Measurements from ENCODE around the gene ERG. TPM values are rescaled to one million over a fixed set of nuclear protein-coding genes. Genes with fewer than 3 reads are reported as not detected.

The ERG gene
- total RNA-seq, 1 donor from 2014 or later: not detected

DNA sequence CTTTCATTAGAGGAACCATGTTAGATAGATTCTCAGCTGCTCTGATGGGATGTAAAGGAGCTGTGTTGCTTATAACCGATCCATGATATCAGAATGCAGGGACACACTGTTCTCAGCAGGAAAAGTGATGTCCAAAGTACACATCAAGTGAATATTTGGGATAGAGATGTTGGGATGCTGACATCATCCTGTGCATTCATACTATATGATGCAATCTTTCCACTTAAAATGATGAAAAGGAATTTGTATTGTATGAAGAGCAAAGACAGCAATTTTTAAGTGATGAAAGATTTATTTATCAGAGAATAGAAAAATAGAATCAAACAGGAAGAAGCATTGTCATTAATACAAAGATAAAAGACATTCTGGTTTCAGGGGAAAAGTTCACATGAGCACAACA, 110.1 kb downstream of the ERG start:
- Mint-ChIP-seq H3K4me3 (ENCODE audit: low read depth) (no peak overlapping the region), H3K36me3 (ENCODE audit: insufficient read depth) (no peaks in the 10 kb centered on the region), H3K9me3 (ENCODE audit: low read depth) (peaks cover 2% of the 10 kb centered on the region), H3K4me1 (ENCODE audit: low read depth) (no peaks in the 10 kb centered on the region), H3K27ac (no peak overlapping the region), H3K27me3 (peaks cover 3% of the 10 kb centered on the region)
- no peak for TF ChIP-seq CTCF (IDR thresholded peaks at IDR 0.05; ENCODE audit: unreplicated experiment)
- no peak for DNase-seq (ENCODE audit: low spot score, unreplicated experiment)

DNA sequence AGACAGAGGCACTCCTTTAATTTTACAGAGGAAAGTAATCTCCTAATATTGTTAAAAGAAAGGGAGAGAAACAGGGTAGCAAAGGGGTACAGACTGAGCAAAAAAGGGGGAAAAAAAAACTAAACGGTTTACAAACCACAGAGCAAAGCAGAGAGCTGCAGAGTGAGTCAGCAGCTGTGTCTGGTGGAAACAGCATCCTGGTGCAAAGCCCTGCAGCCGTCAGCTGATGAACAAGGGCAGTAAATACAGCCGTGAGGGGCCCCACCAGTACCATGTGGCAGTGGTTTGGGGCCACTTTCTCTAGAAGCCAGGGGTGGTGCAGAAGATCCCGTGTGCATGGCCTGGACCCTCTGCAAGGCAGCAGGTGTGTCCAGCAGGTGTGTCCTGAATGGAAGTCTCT, 111.3 kb downstream of the ERG start:
- H3K27ac Mint-ChIP-seq: no peak overlapping the region
- H3K4me1 Mint-ChIP-seq (ENCODE audit: low read depth): no peaks in the 10 kb centered on the region

DNA sequence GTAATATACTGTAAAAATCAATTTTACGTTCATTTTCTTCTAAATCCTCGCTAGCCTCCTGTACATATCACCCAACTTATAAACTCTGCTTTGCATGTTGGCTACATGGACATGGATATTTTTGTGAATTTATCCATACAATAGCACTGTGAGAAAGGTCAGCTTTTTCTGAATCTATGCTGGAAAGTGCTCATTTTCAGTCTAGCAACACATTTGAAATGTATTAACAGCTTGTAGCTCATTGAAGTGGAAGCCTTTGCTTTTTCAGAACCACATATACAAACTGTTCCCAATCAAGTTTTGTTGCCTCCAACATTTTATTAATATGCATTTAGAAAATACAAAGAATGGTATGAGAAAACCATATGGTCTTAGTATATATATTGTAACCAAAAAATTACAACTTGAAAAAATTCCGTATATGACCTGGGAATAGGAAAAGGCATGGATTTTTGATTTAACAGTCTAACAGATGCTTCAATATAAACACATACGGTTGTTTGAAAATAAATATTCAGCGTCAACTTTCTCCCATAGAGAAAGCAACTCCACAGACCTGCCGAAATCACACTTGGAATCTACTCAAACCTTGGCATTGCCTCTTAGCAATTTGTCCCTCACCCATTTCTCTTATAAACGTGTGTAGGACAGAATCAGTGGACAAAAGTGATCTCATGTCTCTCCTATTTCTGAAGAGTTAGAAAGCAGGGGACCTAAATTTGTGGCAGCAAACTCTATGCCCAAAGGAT, 112.7 kb downstream of the ERG start:
- Mint-ChIP-seq H3K4me3 (ENCODE audit: low read depth) (no peak overlapping the region), H3K9me3 (ENCODE audit: low read depth) (peaks cover 2% of the 10 kb centered on the region), H3K4me1 (ENCODE audit: low read depth) (no peaks in the 10 kb centered on the region), H3K27me3 (peaks cover 3% of the 10 kb centered on the region), H3K36me3 (ENCODE audit: insufficient read depth) (no peaks in the 10 kb centered on the region), H3K27ac (no peak overlapping the region)
- TF ChIP-seq CTCF (IDR thresholded peaks at IDR 0.05; ENCODE audit: unreplicated experiment): no peak
- DNase-seq (ENCODE audit: low spot score, unreplicated experiment): no peak

More for the DNA sequence above, 111.3 kb downstream of the ERG start:
- Mint-ChIP-seq H3K27me3 (peaks cover 3% of the 10 kb centered on the region), H3K9me3 (ENCODE audit: low read depth) (peaks cover 2% of the 10 kb centered on the region), H3K4me3 (ENCODE audit: low read depth) (no peak overlapping the region), H3K36me3 (ENCODE audit: insufficient read depth) (no peaks in the 10 kb centered on the region)
- no peak for TF ChIP-seq CTCF (IDR thresholded peaks at IDR 0.05; ENCODE audit: unreplicated experiment)
- DNase-seq (ENCODE audit: low spot score, unreplicated experiment): no peak

DNA sequence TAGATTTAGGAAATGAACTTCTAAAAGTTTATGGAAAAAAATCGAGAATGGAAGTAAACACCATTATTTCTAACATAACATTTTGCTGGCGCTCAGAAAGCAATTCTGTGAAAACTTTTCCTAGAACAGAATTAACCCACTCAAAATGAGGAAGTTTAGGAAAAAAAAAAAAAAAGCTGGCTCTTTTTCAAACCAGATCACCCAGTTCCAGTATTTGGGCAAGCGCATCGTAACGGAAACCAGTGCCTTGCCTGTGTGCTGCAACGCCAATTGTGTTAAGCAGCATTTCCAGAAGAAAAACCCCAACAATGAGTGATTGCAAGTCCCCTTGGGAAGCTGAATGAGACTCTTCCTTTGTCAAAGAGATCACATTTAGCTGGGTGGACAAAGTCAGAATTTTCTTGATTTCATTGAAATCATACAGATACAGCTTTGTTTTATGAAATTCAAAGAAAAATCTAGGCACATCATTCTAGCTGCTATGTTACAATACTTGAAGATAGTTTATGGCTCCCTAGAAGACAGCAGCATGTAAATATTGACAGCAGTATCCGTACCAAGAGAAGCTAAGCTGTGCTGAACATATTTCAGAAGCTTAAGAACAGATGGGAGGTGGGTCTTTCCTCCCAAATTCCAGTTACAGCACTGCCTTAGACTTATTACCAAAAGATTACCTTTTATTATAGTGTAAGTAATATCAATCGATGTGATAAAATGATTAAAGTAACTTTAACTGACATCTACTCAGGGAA, 113.4 kb downstream of the ERG start:
- peaks cover 3% of the 10 kb centered on the region for H3K27me3 Mint-ChIP-seq
- no peaks in the 10 kb centered on the region for H3K9me3 Mint-ChIP-seq (ENCODE audit: low read depth)
- H3K4me1 Mint-ChIP-seq (ENCODE audit: low read depth): no peaks in the 10 kb centered on the region
- H3K36me3 Mint-ChIP-seq (ENCODE audit: insufficient read depth): no peaks in the 10 kb centered on the region
- TF ChIP-seq CTCF (IDR thresholded peaks at IDR 0.05; ENCODE audit: unreplicated experiment): no peak
- no peak for DNase-seq (ENCODE audit: low spot score, unreplicated experiment)
- H3K27ac Mint-ChIP-seq: no peak overlapping the region
- H3K4me3 Mint-ChIP-seq (ENCODE audit: low read depth): no peak overlapping the region

GRCh38 chr21:38384238-38384560, 114.1 kb downstream of the ERG start:
- no peak for DNase-seq (ENCODE audit: low spot score, unreplicated experiment)
- Mint-ChIP-seq H3K9me3 (ENCODE audit: low read depth) (no peaks in the 10 kb centered on the region), H3K4me1 (ENCODE audit: low read depth) (no peaks in the 10 kb centered on the region), H3K36me3 (ENCODE audit: insufficient read depth) (no peaks in the 10 kb centered on the region), H3K4me3 (ENCODE audit: low read depth) (no peak overlapping the region), H3K27ac (no peak overlapping the region), H3K27me3 (peaks cover 3% of the 10 kb centered on the region)
- no peak for TF ChIP-seq CTCF (IDR thresholded peaks at IDR 0.05; ENCODE audit: unreplicated experiment)
